ENCODE measurements around the gene TUBA1A. TPM values are rescaled to one million over a fixed set of nuclear protein-coding genes. Genes with fewer than 3 reads are reported as not detected.

Gene TUBA1A
- total and polyA plus RNA-seq, 10 donors = 47.2 to 120 (median 70.1) TPM

DNA sequence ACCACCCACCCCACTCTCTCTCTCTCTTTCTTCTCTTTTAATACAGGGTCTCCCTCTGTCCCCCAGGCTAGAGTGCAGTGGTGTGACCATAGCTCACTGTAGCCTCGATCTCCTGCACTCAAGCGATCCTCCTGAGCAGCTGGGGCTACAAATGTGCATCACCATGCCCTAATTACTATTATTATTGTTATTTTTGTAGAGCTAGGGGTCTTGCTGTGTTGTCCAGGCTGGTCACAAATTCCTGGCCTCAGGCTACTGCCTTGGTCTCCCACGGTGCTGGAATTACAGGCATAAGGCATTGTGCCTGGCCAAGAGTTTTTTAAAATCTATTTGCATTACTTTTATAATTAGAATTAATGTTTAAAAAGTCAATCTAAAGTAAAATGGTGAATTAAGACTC is 34.7 kb downstream of the TUBA1A start:
- WGBS, 5 donors = 62 to 95% (median 74%) methylated on average over 3 of the region's 3 CpGs
- DNase-seq = no peak
- Histone ChIP-seq H3K27me3 (replicated peaks in 1 of 7) (no peaks in the 10 kb centered on the region), H3K36me3 (no peaks in the 10 kb centered on the region), H3K9me3 (no peaks in the 10 kb centered on the region), H3K27ac (no peak overlapping the region), H3K4me1 (peaks cover 0 to 11% (median 0%) of the 10 kb centered on the region in 6 donors), H3K4me3 (no peak overlapping the region)
- intact Hi-C loops (cut with DNase I; ENCODE audit: low total_unique reads) = no loop called here
- TF ChIP-seq, protein P1, sequence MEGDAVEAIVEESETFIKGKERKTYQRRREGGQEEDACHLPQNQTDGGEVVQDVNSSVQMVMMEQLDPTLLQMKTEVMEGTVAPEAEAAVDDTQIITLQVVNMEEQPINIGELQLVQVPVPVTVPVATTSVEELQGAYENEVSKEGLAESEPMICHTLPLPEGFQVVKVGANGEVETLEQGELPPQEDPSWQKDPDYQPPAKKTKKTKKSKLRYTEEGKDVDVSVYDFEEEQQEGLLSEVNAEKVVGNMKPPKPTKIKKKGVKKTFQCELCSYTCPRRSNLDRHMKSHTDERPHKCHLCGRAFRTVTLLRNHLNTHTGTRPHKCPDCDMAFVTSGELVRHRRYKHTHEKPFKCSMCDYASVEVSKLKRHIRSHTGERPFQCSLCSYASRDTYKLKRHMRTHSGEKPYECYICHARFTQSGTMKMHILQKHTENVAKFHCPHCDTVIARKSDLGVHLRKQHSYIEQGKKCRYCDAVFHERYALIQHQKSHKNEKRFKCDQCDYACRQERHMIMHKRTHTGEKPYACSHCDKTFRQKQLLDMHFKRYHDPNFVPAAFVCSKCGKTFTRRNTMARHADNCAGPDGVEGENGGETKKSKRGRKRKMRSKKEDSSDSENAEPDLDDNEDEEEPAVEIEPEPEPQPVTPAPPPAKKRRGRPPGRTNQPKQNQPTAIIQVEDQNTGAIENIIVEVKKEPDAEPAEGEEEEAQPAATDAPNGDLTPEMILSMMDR (IDR thresholded peaks at IDR 0.05 in 8 of 11, conservative IDR thresholded peaks at IDR 0.05 in 3 of 11) = no peak
- TF ChIP-seq POLR2A (IDR thresholded peaks at IDR 0.05) (no peak), POLR2AphosphoS5 (IDR thresholded peaks at IDR 0.05) (no peak)

DNA sequence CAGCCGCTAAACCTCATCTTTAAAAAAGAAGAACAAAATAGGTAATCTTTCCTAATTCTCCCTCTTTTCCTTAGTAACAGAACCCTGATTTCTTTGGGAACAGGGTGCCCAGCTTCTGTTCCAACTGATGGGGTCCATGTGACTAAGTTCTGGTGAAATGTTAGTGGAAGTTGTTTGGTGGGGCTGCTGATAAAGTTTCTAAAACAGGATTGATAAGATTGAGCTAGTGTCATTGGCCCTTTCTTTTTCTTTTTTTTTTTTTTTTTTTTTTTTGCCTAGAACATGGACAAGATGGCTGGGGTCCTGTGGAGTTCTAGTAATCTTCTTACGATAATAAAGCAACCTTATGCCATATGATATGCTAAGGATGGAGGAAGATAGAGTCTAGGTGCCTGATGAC is 41.5 kb downstream of the TUBA1A start:
- no peak for TF ChIP-seq POLR2A (IDR thresholded peaks at IDR 0.05)
- no peak for TF ChIP-seq POLR2AphosphoS5 (IDR thresholded peaks at IDR 0.05)
- TF ChIP-seq, protein P1 (IDR thresholded peaks at IDR 0.05 in 8 of 11, conservative IDR thresholded peaks at IDR 0.05 in 3 of 11) = no peak
- DNase-seq = no peak
- no peak overlapping the region for H3K4me3 ChIP-seq
- no peaks in the 10 kb centered on the region for H3K4me1 ChIP-seq
- no peaks in the 10 kb centered on the region for H3K27me3 ChIP-seq (replicated peaks in 1 of 7)
- no peak overlapping the region for H3K27ac ChIP-seq
- 95 to 98% (median 97%) methylated on average over 2 of the region's 2 CpGs for WGBS, 5 donors
- no peaks in the 10 kb centered on the region for H3K36me3 ChIP-seq
- no peaks in the 10 kb centered on the region for H3K9me3 ChIP-seq
- intact Hi-C loops (cut with DNase I; ENCODE audit: low total_unique reads) = no loop called here

DNA sequence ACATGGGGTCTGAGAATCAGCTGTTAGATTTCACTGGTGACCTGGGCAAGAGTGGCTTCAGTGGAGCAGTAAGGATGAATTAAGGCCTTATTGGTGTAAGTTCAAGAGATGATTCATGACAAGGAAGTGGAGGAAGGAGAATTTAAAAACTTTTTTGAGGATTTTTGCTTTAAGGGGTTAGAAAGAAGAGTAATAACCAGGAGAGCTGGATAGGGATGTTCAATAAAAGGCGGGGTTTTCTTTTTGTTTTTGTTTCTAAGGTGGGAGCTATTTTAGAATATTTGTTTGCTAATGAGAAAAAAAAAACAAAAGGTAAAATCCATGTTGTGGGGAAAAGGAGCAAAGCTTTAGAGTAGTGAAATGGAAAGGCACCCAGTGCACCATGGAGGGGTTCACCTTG is 42.5 kb downstream of the TUBA1A start:
- intact Hi-C loops (cut with DNase I; ENCODE audit: low total_unique reads) = no loop called here
- H3K4me3 ChIP-seq = no peak overlapping the region
- WGBS, 5 donors = 93 to 100% (median 96%) methylated on average over 1 of the region's 1 CpG
- TF ChIP-seq POLR2A (IDR thresholded peaks at IDR 0.05) (no peak), POLR2AphosphoS5 (IDR thresholded peaks at IDR 0.05) (no peak)
- TF ChIP-seq, protein P1 (IDR thresholded peaks at IDR 0.05 in 8 of 11, conservative IDR thresholded peaks at IDR 0.05 in 3 of 11) = no peak
- no peak overlapping the region for H3K27ac ChIP-seq
- no peak for DNase-seq
- H3K27me3 ChIP-seq (replicated peaks in 1 of 7) = no peaks in the 10 kb centered on the region
- no peaks in the 10 kb centered on the region for H3K4me1 ChIP-seq
- H3K36me3 ChIP-seq = no peaks in the 10 kb centered on the region
- no peaks in the 10 kb centered on the region for H3K9me3 ChIP-seq

DNA sequence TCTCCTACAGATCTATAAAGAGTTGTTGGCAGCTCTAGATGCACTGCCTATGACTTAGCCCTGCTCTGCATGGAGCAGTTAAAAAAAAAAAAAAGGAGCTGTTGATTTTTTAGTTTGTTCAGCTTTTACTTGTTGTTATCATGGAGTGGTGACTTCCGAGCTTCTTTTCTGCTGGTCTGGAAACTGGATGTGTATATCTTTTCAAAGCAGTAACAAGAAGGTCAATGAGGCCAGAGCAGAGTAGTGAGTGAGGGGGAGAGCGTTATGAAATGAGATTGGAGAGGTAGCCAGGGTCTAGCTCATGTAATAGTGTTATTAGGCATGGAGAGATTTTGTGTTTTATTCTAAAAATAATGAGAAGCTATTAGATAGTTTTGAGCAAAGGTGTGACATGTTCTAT is 44.5 kb downstream of the TUBA1A start:
- intact Hi-C loops (cut with DNase I; ENCODE audit: low total_unique reads) = no loop called here
- TF ChIP-seq, protein P1 (IDR thresholded peaks at IDR 0.05 in 8 of 11, conservative IDR thresholded peaks at IDR 0.05 in 3 of 11) = no peak
- TF ChIP-seq POLR2A (IDR thresholded peaks at IDR 0.05) (no peak), POLR2AphosphoS5 (IDR thresholded peaks at IDR 0.05) (no peak)

More for the DNA sequence above, 44.5 kb downstream of the TUBA1A start:
- Histone ChIP-seq H3K27me3 (replicated peaks in 1 of 7) (no peaks in the 10 kb centered on the region), H3K9me3 (no peaks in the 10 kb centered on the region), H3K4me3 (no peak overlapping the region), H3K36me3 (no peaks in the 10 kb centered on the region), H3K4me1 (no peaks in the 10 kb centered on the region), H3K27ac (no peak overlapping the region)
- DNase-seq = no peak
- WGBS, 5 donors = 88 to 94% (median 92%) methylated on average over 2 of the region's 2 CpGs
